HG03039 (cell line): Measurements from ENCODE around the gene GRM1.
"Not testable (repeated sequence)": the region's sequence is repeated elsewhere in the genome, so short reads cannot be mapped to it uniquely, and the experiment has no call there.

ENCODE experiments used
- ATAC-seq: cut with Tn5 transposase; IDR thresholded peaks from one replicate; pipeline ENCODE4 v1.9.1; 2021; ENCODE audit warnings: mild to moderate bottlenecking, moderate library complexity; ENCODE audit not compliant: unreplicated experiment

Gene GRM1

GRCh38 chr6:146190581-146190980 lies 161.7 kb downstream of the GRM1 start:
- ATAC-seq = no peak

- ATAC-seq = no peak
Measured at GRCh38 chr6:146191166-146191565, 162.3 kb downstream of the GRM1 start.

GRCh38 chr6:146191612-146192011 lies 162.8 kb downstream of the GRM1 start:
- no peak for ATAC-seq

GRCh38 chr6:146194434-146194833 lies 165.6 kb downstream of the GRM1 start:
- ATAC-seq = no peak

- ATAC-seq = no peak
Measured at GRCh38 chr6:146200176-146200575, 171.3 kb downstream of the GRM1 start.

- no peak for ATAC-seq
Measured at GRCh38 chr6:146202570-146202969, 173.7 kb downstream of the GRM1 start.

GRCh38 chr6:146209942-146210341 lies 181.1 kb downstream of the GRM1 start:
- no peak for ATAC-seq

GRCh38 chr6:146210406-146211083 lies 181.7 kb downstream of the GRM1 start:
- no peak for ATAC-seq

- no peak for ATAC-seq
Measured at GRCh38 chr6:146211646-146212045, 182.8 kb downstream of the GRM1 start.

- ATAC-seq = no peak
Measured at GRCh38 chr6:146212781-146213180, 183.9 kb downstream of the GRM1 start.

GRCh38 chr6:146219101-146219500 lies 190.2 kb downstream of the GRM1 start:
- no peak for ATAC-seq

GRCh38 chr6:146224449-146224848 lies 195.6 kb downstream of the GRM1 start:
- ATAC-seq = no peak

GRCh38 chr6:146224988-146225387 lies 196.1 kb downstream of the GRM1 start:
- ATAC-seq = no peak

GRCh38 chr6:146240322-146240721 lies 211.5 kb downstream of the GRM1 start:
- ATAC-seq = no peak

GRCh38 chr6:146240807-146241206 lies 211.9 kb downstream of the GRM1 start:
- ATAC-seq = no peak

GRCh38 chr6:146243646-146244045 lies 214.8 kb downstream of the GRM1 start:
- ATAC-seq = not testable (repeated sequence)

GRCh38 chr6:146244630-146245143 lies 215.8 kb downstream of the GRM1 start:
- no peak for ATAC-seq

- no peak for ATAC-seq
Measured at GRCh38 chr6:146246028-146246427, 217.2 kb downstream of the GRM1 start.

GRCh38 chr6:146253691-146254090 lies 224.8 kb downstream of the GRM1 start:
- no peak for ATAC-seq

GRCh38 chr6:146258206-146258605 lies 229.3 kb downstream of the GRM1 start:
- no peak for ATAC-seq

GRCh38 chr6:146260886-146261285 lies 232.0 kb downstream of the GRM1 start:
- ATAC-seq = no peak

GRCh38 chr6:146265056-146265455 lies 236.2 kb downstream of the GRM1 start:
- ATAC-seq = no peak

GRCh38 chr6:146267447-146267846 lies 238.6 kb downstream of the GRM1 start:
- no peak for ATAC-seq
